GM19397 (cell line): ENCODE data around the gene ACSS3.

Experiments used
- ATAC-seq: cut with Tn5 transposase; IDR thresholded peaks from one replicate; pipeline ENCODE4 v1.9.1; 2021; ENCODE audit warnings: mild to moderate bottlenecking, moderate library complexity; ENCODE audit not compliant: unreplicated experiment

ACSS3 gene

GRCh38 chr12:81221681-81222080 lies 143.8 kb downstream of the ACSS3 start:
- ATAC-seq = no peak

GRCh38 chr12:81222846-81223592 lies 145.1 kb downstream of the ACSS3 start:
- ATAC-seq = no peak

- ATAC-seq = no peak
Observed at GRCh38 chr12:81224626-81225025, 146.7 kb downstream of the ACSS3 start.

GRCh38 chr12:81229759-81230158 lies 151.9 kb downstream of the ACSS3 start:
- ATAC-seq = no peak

- no peak for ATAC-seq
Observed at GRCh38 chr12:81231574-81232368, 153.9 kb downstream of the ACSS3 start.

- no peak for ATAC-seq
Observed at GRCh38 chr12:81245458-81245857, 167.6 kb downstream of the ACSS3 start.

- no peak for ATAC-seq
Observed at GRCh38 chr12:81245907-81246570, 168.2 kb downstream of the ACSS3 start.

GRCh38 chr12:81249976-81250375 lies 172.1 kb downstream of the ACSS3 start:
- ATAC-seq = no peak

- ATAC-seq = no peak
Observed at GRCh38 chr12:81252228-81252627, 174.3 kb downstream of the ACSS3 start.

GRCh38 chr12:81253360-81253759 lies 175.5 kb downstream of the ACSS3 start:
- no peak for ATAC-seq

- no peak for ATAC-seq
Observed at GRCh38 chr12:81255456-81255855, 177.6 kb downstream of the ACSS3 start.

- no peak for ATAC-seq
Observed at GRCh38 chr12:81255947-81256346, 178.1 kb downstream of the ACSS3 start.

GRCh38 chr12:81257947-81258551 lies 180.2 kb downstream of the ACSS3 start:
- ATAC-seq = no peak

GRCh38 chr12:81259360-81259759 lies 181.5 kb downstream of the ACSS3 start:
- ATAC-seq = no peak

GRCh38 chr12:81261508-81262207 lies 183.8 kb downstream of the ACSS3 start:
- ATAC-seq = no peak

- ATAC-seq = no peak
Observed at GRCh38 chr12:81263072-81263471, 185.2 kb downstream of the ACSS3 start.

- ATAC-seq = no peak
Observed at GRCh38 chr12:81270385-81270784, 192.5 kb downstream of the ACSS3 start.

GRCh38 chr12:81274637-81275529 lies 197.0 kb downstream of the ACSS3 start:
- no peak for ATAC-seq

GRCh38 chr12:81284137-81284536 lies 206.3 kb downstream of the ACSS3 start:
- no peak for ATAC-seq

- no peak for ATAC-seq
Observed at GRCh38 chr12:81288651-81289050, 210.8 kb downstream of the ACSS3 start.
